ENCODE data around the gene OR2D2. TPM values are rescaled to one million over a fixed set of nuclear protein-coding genes. Genes with fewer than 3 reads are reported as not detected.

The OR2D2 gene
- polyA plus RNA-seq (2012; ENCODE audit: missing spikeins) = not detected

GRCh38 chr11:6892400-6892799 lies at the start of gene OR2D2:
Gene OR2D2 (minus strand): TSS chr11:6892500. CDS start chr11:6892500, 0 bp downstream.
- FAIRE-seq (no peak), DNase-seq (ENCODE audit: insufficient read length) (no peak)

DNA sequence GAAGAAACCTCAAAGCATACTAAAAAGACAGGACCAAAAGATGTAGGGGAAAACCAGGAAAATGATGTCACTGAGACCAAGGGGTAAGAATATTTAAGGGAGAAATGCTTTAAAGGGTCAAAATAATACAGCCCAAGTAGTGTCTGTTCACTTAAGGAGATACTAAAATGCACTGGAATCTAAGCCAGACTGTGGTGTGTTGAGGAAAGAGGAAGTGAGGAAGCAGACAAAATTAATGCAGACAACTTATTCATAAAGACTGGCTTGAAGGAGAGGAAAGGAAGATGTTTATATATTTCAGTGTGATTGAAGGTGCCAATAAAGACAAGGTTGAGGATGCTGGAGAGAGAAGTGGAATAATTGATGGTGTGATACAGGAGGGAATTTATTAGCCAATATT lies 49.7 kb upstream of the OR2D2 start:
- DNase-seq (ENCODE audit: insufficient read length) (no peak), FAIRE-seq (peak; percentile 27)
- no peak for TF ChIP-seq POLR2A (IDR thresholded peaks at IDR 0.05; ENCODE audit: low read depth, low read length)
- no peak for TF ChIP-seq POLR2AphosphoS5 (IDR thresholded peaks at IDR 0.05; ENCODE audit: low read depth, low read length)
- TF ChIP-seq TAF1 (IDR thresholded peaks at IDR 0.05; ENCODE audit: borderline replicate concordance, low read depth, low read length) = no peak

More at GRCh38 chr11:6892400-6892799, at the start of gene OR2D2:
- TF ChIP-seq POLR2A (IDR thresholded peaks at IDR 0.05; ENCODE audit: low read depth, low read length) (no peak), TAF1 (IDR thresholded peaks at IDR 0.05; ENCODE audit: borderline replicate concordance, low read depth, low read length) (no peak), POLR2AphosphoS5 (IDR thresholded peaks at IDR 0.05; ENCODE audit: low read depth, low read length) (no peak)

GRCh38 chr11:6932145-6932544 lies 39.8 kb upstream of the OR2D2 start:
- DNase-seq (ENCODE audit: insufficient read length) (no peak), FAIRE-seq (peak; percentile 70)
- TF ChIP-seq POLR2A (IDR thresholded peaks at IDR 0.05; ENCODE audit: low read depth, low read length) (no peak), POLR2AphosphoS5 (IDR thresholded peaks at IDR 0.05; ENCODE audit: low read depth, low read length) (no peak), TAF1 (IDR thresholded peaks at IDR 0.05; ENCODE audit: borderline replicate concordance, low read depth, low read length) (no peak)

- FAIRE-seq (peak; percentile 70), DNase-seq (ENCODE audit: insufficient read length) (no peak)
- no peak for TF ChIP-seq TAF1 (IDR thresholded peaks at IDR 0.05; ENCODE audit: borderline replicate concordance, low read depth, low read length)
- no peak for TF ChIP-seq POLR2A (IDR thresholded peaks at IDR 0.05; ENCODE audit: low read depth, low read length)
- no peak for TF ChIP-seq POLR2AphosphoS5 (IDR thresholded peaks at IDR 0.05; ENCODE audit: low read depth, low read length)
Measured at GRCh38 chr11:6931146-6931713, 38.9 kb upstream of the OR2D2 start.

DNA sequence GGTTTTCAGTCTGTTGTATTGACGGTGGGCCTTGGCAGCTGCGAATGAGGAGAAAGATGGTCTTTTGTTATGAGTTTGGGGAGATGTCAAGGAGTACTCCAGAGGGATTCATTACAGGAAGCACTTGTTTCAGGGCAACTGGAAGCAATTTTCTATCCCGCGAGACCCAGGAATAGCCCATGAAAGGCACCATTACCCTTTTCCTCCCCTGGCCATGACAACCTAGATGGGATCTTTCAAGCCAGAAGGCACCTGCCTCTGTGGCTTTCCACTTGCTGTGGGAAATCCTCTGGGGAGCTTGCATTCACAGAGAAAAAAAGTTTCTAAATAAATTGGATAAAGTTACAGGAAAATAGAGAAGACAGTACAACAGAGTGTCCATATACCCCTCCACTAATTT lies 36.6 kb upstream of the OR2D2 start:
- FAIRE-seq = peak; percentile 71
- DNase-seq (ENCODE audit: insufficient read length) = no peak
- TF ChIP-seq TAF1 (IDR thresholded peaks at IDR 0.05; ENCODE audit: borderline replicate concordance, low read depth, low read length) (no peak), POLR2AphosphoS5 (IDR thresholded peaks at IDR 0.05; ENCODE audit: low read depth, low read length) (no peak), POLR2A (IDR thresholded peaks at IDR 0.05; ENCODE audit: low read depth, low read length) (no peak)

DNA sequence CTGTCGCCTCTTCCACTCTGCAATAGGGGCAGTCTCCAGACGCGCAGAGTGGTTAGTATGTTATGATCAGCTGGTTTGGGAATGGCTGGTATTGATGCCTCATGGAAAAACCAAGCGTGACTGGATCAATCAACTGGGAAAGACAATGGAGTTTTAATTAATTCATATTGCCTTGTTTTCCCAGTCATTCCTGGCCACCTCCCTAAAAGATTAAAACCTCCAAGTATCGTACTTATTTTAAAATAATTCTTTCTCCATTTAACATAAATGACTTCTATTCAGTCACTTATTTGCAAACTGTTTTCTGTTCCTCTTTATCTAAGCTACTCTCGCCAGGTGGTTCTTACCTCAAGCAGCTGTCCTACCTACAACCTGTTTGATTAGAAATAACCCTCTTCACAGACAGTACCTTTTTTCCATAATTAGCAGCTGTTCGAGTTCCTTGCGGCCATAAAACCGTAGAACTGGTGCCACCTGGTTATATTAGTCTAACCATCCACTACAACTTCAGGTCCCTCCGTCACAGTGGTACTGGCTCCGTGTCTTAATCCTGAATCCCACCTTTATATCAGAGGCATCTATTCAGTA lies 34.8 kb upstream of the OR2D2 start:
- TF ChIP-seq POLR2A (IDR thresholded peaks at IDR 0.05; ENCODE audit: low read depth, low read length) = 0 out of 2 replicates have a peak, but pooled peaks have one; percentile 10
- no peak for TF ChIP-seq POLR2AphosphoS5 (IDR thresholded peaks at IDR 0.05; ENCODE audit: low read depth, low read length)
- FAIRE-seq (no peak), DNase-seq (ENCODE audit: insufficient read length) (peak; percentile 8)

- FAIRE-seq = peak; percentile 98
- DNase-seq (ENCODE audit: insufficient read length) = peak; percentile 34
- TF ChIP-seq POLR2AphosphoS5 (IDR thresholded peaks at IDR 0.05; ENCODE audit: low read depth, low read length) (no peak), POLR2A (IDR thresholded peaks at IDR 0.05; ENCODE audit: low read depth, low read length) (no peak; the same call in 1 of the 2 replicates), TAF1 (IDR thresholded peaks at IDR 0.05; ENCODE audit: borderline replicate concordance, low read depth, low read length) (no peak)
Measured at GRCh38 chr11:6926208-6927029, 34.1 kb upstream of the OR2D2 start, which contains the start of gene ZNF215. Gene ZNF215 (plus strand): TSS chr11:6926426. CDS start chr11:6932273, 5,847 bp downstream.

GRCh38 chr11:6925636-6926207 lies 33.4 kb upstream of the OR2D2 start:
- TF ChIP-seq TAF1 (IDR thresholded peaks at IDR 0.05; ENCODE audit: borderline replicate concordance, low read depth, low read length) (no peak), POLR2AphosphoS5 (IDR thresholded peaks at IDR 0.05; ENCODE audit: low read depth, low read length) (no peak), POLR2A (IDR thresholded peaks at IDR 0.05; ENCODE audit: low read depth, low read length) (no peak)
- FAIRE-seq (no peak), DNase-seq (ENCODE audit: insufficient read length) (no peak)

DNA sequence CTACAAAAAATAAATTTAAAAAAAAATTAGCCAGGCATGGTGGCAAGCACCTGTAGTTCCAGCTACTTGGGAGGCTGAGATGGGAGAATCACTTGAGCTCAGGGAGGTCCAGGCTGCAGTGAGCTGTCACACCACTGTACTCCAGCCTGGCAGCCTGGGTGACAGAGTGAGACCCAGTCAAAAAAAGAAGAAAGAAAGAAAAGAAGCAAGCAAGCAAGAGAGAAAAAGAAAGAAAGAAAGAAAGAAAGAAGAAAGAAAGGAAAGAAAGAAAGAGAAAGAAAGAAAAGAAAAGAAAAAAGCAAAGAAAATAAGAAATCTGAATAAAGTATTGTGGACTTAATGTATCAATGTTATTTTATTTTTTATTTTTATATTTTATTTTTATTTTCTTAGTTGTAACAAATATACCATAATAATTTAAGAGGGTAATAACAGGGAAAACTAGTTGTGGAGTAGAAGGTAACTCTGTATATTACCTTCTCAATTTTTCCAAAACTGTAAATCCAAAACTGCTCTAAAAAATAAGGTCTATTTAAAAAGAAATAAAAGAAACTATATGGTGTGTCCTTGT lies 32.8 kb upstream of the OR2D2 start:
- no peak for DNase-seq (ENCODE audit: insufficient read length)
- TF ChIP-seq POLR2AphosphoS5 (IDR thresholded peaks at IDR 0.05; ENCODE audit: low read depth, low read length) (no peak), TAF1 (IDR thresholded peaks at IDR 0.05; ENCODE audit: borderline replicate concordance, low read depth, low read length) (no peak), POLR2A (IDR thresholded peaks at IDR 0.05; ENCODE audit: low read depth, low read length) (no peak)
- no peak for FAIRE-seq

DNA sequence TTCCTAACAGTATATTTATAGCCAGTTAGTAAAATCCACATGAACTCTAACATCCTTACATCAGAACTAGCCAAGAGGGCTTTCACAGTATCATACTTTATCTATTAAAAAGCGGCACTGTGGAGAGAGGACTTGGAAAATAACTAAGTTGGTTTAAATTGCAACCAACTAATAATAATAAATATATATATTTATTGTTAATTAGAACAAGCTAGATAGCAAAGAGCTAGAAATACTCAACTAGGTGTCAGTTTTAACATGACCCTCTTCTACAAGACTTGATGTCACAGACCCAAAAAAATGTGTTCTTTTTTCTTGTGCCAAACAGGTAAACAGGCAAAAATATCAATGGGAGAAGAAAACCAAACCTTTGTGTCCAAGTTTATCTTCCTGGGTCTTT lies 28.4 kb upstream of the OR2D2 start, which contains the start of gene OR2D3:
Gene OR2D3 (plus strand): TSS at position 301 of the 400 bp plus-strand sequence. CDS start 0 bp downstream, at position 301.
- FAIRE-seq (no peak), DNase-seq (ENCODE audit: insufficient read length) (no peak)
- TF ChIP-seq POLR2A (IDR thresholded peaks at IDR 0.05; ENCODE audit: low read depth, low read length) (no peak), TAF1 (IDR thresholded peaks at IDR 0.05; ENCODE audit: borderline replicate concordance, low read depth, low read length) (no peak), POLR2AphosphoS5 (IDR thresholded peaks at IDR 0.05; ENCODE audit: low read depth, low read length) (no peak)

DNA sequence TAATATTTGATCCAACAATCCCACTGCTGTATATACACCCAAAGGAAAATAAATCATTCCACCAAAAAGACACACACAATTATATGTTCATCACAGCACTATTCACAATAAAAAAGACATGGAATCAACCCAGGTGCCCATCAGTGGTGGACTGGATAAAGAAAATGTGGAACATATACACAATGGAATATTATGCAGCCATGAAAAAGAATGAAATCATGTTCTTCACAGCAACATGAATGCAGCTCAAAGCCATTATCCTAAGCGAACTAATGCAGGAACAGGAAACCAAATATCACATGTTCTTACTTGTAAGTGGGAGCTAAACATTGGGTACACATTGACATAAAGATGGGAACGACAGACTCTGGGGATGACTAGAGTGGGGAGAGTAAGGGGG lies 27.4 kb upstream of the OR2D2 start:
- peak; percentile 73 for FAIRE-seq
- TF ChIP-seq POLR2A (IDR thresholded peaks at IDR 0.05; ENCODE audit: low read depth, low read length) (no peak), TAF1 (IDR thresholded peaks at IDR 0.05; ENCODE audit: borderline replicate concordance, low read depth, low read length) (no peak), POLR2AphosphoS5 (IDR thresholded peaks at IDR 0.05; ENCODE audit: low read depth, low read length) (no peak)

More for the DNA sequence above, 27.4 kb upstream of the OR2D2 start:
- no peak for DNase-seq (ENCODE audit: insufficient read length)
